Kidney glomerular epithelial cell (primary cell): ENCODE results near the gene ESRRA.
"Not testable (repeated sequence)": the region's sequence is repeated elsewhere in the genome, so short reads cannot be mapped to it uniquely, and the experiment has no call there.

Experiments
- DNase-seq: peaks from one replicate; lab custom pipeline; 2025; lab: John Stamatoyannopoulos, UW

The ESRRA gene

DNA sequence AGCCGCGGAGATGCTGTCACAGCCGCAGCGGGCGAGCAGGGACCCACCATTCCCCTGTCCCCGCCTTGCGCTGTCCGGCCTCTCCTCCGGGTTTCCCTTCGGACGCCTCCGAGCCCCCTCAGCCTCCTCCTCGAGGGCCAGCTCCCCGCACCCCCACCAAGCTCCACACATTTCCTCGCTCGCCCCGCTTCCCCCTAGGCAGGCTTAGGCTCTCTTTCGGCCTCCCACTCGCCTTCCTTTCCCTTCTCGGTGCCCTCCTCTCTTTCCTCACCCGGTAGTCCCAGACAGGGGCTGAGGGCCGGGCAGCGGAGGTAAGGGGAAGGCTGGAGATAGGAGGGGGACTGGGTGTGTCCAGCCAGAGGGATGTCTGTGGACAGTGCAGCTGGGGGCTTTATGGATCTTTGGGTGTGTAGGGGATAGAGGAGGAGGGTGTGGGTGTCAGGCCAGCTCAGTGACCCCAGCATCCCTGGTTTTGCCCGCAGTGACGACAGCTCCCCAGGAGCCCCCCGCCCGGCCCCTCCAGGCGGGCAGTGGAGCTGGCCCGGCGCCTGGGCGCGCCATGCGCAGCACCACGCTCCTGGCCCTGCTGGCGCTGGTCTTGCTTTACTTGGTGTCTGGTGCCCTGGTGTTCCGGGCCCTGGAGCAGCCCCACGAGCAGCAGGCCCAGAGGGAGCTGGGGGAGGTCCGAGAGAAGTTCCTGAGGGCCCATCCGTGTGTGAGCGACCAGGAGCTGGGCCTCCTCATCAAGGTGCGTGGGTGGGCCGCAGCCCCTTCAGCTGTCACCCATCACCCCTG lies 12.7 kb upstream of the ESRRA start:
- no peak for DNase-seq

DNA sequence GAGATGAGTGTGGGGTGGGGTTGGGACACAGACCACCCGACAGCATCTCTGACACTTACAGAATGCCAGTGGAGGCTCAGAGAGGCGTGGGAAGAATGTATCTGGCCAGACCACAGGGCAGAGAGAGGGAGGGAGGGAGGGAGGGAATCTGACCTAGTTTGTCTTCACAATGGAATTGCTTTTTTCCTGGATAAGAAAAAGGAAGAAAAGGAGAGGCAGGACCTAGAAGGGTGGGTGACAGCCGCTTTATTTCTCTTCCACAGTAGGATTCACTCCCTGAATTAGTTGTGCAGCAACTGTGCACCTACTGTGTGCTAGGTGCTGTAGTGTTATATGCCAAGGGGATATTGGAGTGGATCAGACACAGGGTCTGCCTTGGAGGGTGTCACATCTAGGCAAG lies 10.6 kb upstream of the ESRRA start:
- no peak for DNase-seq

DNA sequence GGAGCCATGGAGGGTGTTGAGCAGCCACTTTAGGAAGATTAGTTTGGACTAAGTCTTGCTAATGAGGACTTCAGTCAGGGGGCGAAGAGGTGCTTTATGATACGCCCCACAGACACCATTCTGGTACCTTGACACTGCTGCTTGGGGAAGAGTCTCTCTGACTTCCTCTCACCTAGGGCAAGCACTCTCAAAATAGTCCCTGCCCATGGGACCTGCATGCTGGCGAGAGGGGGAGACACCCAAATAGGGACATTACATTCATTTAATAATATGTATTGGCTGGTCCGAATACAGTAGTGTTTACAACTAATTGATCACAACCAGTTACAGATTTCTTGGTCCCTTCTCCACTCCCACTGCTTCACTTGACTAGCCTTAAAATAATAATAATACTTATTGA lies 9.6 kb upstream of the ESRRA start:
- no peak for DNase-seq

DNA sequence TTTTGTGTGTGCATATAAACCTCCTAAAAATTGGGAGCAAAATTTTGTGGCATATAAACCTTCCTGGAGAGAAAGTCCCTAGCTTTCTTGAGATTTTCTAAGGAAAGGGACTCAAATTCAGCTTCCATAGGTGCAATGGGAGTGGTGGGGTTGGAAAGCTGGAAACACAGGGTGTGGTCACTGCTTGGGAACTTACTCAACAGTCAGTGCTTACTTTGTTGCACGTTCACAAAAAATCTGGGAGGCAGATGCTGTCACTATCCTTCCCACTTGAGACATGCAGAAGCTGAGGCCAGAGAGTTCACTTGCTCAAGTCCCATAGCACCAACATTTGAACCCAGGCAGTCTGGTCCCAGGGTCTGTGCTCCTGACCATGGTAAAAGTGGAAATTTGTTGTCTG lies 9.1 kb upstream of the ESRRA start:
- no peak for DNase-seq

DNA sequence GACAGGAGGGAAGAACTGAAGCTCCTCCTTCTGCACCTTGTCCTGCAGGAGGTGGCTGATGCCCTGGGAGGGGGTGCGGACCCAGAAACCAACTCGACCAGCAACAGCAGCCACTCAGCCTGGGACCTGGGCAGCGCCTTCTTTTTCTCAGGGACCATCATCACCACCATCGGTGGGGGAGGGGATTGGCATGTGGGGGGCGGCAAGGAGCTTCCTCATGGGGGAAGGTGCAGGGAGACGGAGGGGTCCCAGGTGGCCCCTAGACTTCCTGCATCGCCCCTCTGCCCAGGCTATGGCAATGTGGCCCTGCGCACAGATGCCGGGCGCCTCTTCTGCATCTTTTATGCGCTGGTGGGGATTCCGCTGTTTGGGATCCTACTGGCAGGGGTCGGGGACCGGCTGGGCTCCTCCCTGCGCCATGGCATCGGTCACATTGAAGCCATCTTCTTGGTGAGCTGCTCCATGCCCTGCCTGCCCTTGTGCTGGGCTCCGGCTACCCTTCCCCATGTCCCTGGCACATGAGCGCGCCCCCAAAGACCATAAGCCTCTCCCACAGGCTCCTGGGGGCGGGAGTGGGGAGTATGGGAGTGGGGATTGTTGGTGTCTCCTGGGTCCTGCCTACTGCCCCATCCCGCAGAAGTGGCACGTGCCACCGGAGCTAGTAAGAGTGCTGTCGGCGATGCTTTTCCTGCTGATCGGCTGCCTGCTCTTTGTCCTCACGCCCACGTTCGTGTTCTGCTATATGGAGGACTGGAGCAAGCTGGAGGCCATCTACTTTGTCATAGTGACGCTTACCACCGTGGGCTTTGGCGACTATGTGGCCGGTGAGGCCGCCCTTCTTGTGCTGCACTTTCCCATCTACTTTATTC lies 8.3 kb upstream of the ESRRA start:
- DNase-seq, result no peak

DNA sequence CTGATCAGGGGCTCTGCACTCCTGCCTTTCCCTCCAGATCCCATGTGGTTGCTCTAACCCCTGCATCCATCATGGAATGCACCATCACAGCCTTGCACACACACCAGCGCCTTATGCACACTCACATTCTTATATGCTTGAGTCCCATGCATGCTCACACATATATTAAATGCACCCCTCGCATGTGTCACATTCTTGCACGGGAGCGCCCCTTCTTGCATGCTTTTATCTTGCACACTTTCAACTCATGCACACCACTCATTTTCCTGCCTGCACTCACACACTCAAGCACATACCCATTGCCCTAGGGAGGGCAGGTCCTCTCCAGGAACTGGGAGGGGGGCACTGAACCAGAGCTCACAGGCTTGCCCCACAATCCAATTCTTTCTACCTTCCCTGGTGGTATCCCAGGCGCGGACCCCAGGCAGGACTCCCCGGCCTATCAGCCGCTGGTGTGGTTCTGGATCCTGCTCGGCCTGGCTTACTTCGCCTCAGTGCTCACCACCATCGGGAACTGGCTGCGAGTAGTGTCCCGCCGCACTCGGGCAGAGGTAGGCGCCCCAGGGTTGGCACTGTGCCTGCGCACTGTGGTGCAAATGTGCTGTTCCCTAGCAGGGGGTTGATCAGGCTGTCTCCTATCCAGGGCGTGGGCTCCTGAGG lies 7.5 kb upstream of the ESRRA start:
- no peak for DNase-seq

DNA sequence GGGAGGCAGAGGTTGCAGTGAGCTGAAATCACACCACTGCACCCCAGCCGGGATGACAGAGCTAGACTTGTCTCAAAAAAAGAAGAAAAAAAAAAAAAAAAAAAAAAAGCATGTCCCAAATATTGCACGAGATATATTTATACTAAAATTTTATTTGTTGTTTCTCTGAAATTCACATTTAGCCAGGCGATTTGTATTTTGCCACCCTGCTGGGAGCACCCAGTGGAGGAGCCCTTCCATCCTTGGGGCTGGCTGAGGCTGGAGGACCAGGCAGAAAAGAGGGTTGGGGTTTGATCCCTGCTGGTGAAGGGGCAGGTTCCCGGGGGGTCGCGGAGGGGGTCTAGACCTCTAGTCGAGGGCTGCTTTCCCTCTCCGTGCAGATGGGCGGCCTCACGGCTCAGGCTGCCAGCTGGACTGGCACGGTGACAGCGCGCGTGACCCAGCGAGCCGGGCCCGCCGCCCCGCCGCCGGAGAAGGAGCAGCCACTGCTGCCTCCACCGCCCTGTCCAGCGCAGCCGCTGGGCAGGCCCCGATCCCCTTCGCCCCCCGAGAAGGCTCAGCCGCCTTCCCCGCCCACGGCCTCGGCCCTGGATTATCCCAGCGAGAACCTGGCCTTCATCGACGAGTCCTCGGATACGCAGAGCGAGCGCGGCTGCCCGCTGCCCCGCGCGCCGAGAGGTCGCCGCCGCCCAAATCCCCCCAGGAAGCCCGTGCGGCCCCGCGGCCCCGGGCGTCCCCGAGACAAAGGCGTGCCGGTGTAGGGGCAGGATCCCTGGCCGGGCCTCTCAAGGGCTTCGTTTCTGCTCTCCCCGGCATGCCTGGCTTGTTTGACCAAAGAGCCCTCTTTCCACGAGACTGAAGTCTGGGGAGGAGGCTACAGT lies 6.1 kb upstream of the ESRRA start:
- DNase-seq, result no peak

DNA sequence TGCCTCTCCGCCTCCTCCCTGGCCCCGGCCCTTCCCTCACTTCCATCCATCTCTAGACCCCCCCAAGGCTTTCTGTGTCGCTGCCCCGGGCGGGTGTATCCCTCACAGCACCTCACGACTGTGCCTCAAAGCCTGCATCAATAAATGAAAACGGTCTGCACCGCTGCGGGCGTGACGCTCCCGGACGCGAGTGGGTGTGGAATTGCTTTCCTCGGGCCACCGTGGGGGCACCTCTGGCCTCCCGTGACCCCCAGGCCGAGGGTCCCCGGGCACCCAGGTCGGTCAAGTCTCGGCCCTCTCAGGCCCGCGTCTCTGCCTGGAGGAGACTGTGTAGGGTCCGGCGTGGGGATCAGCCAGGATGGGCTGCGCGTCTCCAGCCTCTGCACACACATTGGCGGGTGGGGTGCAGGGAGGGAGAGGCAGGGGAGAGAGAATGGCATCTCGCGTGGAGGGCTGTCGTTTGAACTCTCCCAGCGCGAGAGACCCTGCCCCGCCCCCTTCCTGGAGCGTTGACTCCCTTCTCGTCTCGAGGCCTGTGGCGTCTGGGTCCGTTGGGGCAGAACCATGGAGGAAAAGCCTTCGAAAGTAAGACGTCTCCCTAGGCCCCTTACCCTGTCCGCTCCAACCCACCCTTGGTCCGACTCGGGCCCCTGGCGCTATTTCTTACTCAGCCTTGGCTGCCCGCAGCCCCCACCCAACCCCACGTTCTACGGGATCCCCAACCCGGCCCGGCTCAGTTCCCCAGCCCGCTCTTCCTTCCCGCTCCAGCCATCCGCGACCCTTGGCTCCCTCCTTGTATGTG lies 5.3 kb upstream of the ESRRA start, which contains the start of gene CATSPERZ:
Gene CATSPERZ (plus strand): TSS at position 512 of the 802 bp plus-strand sequence. CDS start 53 bp downstream, at position 565.
- no peak for DNase-seq

DNA sequence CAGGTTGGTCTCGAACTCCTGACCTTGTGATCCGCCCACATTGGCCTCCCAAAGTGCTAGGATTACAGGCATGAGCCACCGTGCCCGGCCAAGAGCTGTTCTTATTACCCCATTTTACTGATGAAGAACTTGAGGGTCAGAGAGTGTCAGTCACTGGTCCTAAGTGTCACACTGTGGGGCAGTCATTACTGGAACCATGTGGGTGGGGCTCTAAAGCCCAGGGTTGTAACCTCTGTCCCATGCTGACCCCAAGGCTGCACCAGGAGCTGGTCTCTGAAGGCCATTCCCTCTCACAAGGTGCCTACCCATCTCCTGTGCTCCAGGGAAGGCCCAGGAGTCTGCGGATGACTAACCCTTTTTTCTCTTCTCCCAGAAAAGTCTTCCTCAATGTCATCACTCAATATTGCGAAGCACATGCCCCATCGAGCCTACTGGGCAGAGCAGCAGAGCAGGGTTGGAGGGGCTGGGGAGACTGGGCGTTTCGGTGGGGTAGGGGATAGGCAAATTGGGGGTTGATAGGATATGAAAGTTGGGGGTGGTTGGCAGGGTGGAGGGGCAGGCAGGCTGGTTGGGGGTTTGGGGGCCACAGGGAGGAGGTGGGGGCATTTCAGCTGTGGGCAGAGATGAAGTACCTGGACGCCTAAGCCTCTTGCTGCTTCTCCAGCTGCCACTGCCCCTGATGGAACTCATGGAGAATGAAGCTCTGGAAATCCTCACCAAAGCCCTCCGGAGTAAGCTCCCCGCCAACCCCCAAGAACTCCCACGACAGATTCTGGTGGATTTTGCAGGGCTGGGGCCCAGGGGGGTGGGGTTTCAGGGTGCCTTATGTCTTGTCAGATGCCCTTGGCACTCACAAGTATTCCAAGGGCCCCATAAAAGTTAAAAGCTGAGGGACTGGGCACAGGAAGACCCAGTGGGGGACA lies 2.0 kb upstream of the ESRRA start:
- DNase-seq, result no peak

DNA sequence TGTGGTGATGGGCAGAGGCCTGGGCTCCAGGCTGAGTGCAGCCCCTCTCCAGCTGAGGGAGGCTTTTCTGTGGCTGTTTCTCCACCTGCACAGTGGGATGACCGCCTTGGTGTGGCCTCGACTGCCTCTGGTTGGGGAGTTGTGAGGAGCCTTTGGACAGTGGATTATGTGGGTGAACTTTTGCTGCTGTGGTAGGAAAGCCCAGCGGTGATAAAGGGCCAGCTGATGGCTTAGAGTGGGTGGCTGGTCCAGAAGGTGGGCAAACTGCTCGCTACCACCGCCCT lies 1.4 kb upstream of the ESRRA start:
- DNase-seq, result no peak

DNA sequence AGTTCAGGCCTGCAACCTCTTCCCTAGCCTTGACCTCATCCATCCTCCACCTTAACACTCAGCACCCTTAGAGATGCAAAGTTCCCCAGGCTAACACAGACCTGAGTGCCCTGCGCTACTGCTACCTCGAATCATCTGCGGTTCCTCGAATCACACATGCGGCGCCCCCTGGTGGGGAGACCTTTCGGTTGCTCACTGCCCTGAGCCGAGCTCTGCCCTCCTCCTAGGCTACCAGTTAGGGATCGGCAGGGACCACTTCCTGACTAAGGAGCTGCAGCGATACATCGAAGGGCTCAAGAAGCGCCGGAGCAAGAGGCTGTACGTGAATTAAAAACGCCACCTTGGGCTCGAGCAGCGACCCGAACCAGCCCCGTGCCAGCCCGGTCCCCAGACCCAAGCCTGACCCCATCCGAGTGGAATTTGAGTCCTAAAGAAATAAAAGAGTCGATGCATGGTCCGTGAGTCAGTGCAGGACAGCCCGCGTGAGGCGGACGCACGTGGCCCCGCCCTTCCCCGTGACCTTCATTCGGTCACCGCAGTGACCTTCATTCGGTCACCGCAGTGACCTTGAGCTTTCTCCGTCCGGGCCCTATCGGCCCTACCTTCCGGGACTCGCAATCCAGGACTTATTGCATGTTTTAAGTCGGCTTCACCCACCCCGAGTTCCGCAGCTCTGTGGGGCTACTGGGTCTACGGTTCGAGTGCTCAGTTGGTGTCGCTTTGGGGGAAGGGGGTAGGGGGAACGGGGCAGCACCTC lies 830 bp upstream of the ESRRA start:
- DNase-seq, result peak; percentile 73

DNA sequence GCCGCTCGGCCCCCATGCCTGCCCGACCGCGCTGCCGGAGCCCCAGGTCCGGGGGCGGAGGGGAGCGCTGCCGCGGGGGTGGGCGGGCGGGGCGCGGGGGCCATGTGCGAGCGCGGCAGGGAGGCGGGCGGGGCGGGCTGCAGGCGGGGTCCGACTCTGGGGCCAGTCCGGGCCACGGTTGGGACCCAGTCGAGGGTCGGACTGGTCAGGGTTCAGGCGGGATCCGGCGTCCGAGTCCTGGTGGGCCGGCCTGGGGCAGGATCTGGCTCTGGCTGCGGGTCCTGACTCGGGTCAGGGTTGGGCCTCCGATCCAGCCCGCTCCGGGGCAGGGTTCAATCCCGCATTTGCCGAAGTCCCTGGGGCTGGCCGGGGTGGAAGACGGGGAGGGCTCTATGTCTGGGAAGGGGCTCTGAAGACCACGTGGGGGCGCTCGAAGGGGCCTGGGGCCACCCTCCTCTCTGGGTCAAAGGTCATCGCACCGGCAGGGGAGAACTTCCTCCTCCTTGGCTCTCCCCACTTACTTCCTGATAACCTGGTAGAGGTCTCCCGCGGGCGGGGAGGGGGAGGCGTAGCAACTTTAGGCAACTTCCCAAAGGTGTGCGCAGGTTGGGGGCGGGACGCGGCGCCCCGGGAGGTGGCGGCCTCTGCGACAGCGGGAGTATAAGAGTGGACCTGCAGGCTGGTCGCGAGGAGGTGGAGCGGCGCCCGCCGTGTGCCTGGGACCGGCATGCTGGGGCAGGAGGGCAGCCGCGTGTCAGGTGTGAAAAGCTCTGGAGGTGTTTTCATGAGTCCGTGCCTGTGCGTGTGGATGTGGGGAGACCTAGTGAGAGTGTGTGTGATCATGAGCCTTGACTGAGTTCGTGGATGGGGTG lies 603 bp downstream of the ESRRA start:
- DNase-seq, result peak; percentile 50

DNA sequence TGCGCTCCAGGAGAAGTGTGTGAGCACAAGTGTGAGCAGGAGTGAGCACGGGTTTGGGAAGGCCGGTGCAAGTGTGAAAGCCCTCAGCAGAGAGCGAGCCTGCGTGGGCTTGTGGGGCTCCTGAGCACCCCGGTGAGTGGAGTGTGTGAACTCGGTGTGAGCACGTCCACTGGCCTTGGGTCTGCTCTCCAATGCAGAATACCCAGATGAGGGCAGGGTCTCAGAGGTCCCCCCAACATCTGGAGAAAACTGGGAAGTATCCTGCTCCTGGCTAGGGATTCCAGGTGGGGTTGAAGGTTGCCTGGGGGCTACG lies 1.2 kb downstream of the ESRRA start:
- DNase-seq, result no peak

DNA sequence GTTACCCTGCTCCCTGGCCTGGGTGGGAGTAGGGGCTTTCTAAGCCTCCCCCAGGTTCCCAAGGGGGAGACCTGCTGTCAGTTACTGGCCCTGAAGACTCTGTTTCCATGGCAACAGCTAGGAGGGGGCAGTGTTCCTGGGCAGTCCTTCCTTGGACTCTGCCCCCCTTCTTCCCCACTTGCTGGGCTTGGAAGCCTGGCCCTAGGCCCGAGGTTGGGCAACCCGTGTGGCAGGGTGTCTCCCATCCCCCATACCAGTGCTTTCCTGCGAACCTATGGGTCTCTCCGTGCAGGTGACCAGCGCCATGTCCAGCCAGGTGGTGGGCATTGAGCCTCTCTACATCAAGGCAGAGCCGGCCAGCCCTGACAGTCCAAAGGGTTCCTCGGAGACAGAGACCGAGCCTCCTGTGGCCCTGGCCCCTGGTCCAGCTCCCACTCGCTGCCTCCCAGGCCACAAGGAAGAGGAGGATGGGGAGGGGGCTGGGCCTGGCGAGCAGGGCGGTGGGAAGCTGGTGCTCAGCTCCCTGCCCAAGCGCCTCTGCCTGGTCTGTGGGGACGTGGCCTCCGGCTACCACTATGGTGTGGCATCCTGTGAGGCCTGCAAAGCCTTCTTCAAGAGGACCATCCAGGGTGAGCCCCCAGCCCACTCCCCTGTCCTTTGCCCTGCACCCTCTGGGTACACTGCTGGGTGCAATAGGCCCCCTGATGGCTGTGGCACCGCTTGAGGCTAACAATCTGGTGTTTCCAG lies 1.7 kb downstream of the ESRRA start:
- DNase-seq, result no peak

DNA sequence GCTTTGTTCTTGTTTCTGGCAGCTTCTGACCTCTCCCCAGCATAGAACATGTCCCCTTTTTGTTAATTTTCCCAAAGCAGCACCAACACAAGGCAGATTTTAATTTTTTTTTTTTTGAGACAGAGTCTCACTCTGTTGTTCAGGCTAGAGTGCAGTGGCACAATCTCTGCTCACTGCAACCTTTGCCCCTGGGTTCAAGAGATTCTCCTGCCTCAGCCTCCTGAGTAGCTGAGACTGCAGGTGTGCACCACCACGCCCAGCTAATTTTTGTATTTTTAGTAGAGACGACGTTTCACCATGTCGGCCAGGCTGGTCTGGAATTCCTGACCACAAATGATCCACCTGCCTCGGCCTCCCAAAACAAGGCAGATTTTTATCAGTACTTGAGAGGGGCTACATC lies 2.5 kb downstream of the ESRRA start:
- DNase-seq, result not testable (repeated sequence)

DNA sequence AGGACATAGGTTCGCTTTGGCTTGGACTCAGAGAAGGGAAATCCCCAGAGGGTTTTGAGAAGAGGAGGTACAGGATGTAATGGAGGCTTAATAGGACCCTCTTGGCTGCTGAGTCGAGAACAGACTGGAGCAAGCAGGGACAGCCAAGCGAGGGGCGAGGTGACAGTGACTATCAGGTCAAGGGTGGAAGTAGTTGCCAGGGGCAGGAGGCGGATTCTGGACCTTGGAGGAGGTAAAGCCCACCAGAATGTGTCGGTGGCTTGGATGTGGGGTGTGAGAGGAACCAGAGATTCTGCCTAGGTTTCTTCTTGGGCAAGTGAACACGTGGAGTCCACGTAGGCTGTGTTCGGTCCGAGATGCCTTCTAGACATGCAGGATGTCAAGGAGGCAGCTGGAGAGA lies 7.6 kb downstream of the ESRRA start:
- DNase-seq, result no peak

DNA sequence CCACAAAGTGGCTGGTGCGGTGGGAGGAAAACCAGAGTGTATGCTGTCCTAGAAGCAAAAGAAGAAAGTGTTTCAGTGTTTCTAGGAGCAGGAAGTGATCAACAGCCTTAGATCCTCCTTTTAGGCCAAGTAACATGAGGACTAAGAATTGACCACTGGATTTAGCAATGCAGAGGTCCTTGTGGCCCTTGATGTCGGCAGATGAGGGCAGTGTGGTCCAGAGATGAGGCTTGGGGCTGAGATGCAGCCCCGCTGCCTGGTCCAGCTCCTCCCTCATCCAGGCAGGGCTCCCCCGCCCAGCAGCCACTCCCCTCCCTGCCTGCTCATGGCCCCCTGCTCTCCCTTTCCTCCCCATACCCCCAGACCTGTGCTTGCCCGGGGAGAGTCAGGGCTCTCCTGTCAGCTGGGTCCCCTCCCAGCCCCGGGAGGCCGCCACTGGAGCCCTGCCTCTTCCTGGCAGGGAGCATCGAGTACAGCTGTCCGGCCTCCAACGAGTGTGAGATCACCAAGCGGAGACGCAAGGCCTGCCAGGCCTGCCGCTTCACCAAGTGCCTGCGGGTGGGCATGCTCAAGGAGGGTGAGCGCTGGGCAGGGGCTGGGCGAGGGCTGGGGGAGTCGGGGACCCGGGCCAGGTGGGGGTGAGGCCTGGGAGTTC lies 8.3 kb downstream of the ESRRA start:
- DNase-seq, result no peak
